HEK293 (cell line): ENCODE data around the gene GMEB2.
A peak's percentile ranks its signal among the peaks of the same experiment; 100 is the strongest.

Experiments
- BCL11A ChIP-seq: fragments of 450-650 bp; formaldehyde crosslinking; IDR thresholded peaks from 2 replicates; pipeline ENCODE4 v1.5.1; 2016; ENCODE audit warnings: low read depth, missing biosample characterization, missing genetic modification characterization
- GLIS1 ChIP-seq: fragments of 450-650 bp; formaldehyde crosslinking; IDR thresholded peaks from 2 replicates; pipeline ENCODE4 v1.5.1; 2016; ENCODE audit warnings: missing biosample characterization, missing genetic modification characterization
- SP7 ChIP-seq: fragments of 450-650 bp; formaldehyde crosslinking; IDR thresholded peaks from 2 replicates; pipeline ENCODE4 v1.5.1; 2016; ENCODE audit warnings: missing biosample characterization, missing genetic modification characterization
- ZBTB20 ChIP-seq: fragments of 450-650 bp; formaldehyde crosslinking; IDR thresholded peaks from 2 replicates; pipeline ENCODE4 v1.5.1; 2016; ENCODE audit warnings: missing biosample characterization, missing genetic modification characterization
- ZEB2 ChIP-seq: fragments of 450-650 bp; formaldehyde crosslinking; IDR thresholded peaks from 2 replicates; pipeline ENCODE4 v1.5.1; 2016; ENCODE audit warnings: missing biosample characterization, missing genetic modification characterization
- ZFP69B ChIP-seq: fragments of 450-650 bp; formaldehyde crosslinking; IDR thresholded peaks from 2 replicates; pipeline ENCODE4 v1.5.1; 2016; ENCODE audit warnings: missing biosample characterization, missing genetic modification characterization
- ZIC2 ChIP-seq: fragments of 450-650 bp; formaldehyde crosslinking; IDR thresholded peaks from 2 replicates; pipeline ENCODE4 v1.5.1; 2016; ENCODE audit warnings: missing biosample characterization, missing genetic modification characterization
- ZNF112 ChIP-seq: fragments of 450-650 bp; formaldehyde crosslinking; IDR thresholded peaks from 2 replicates; pipeline ENCODE4 v1.5.0; 2017; ENCODE audit warnings: missing biosample characterization, missing genetic modification characterization
- ZNF266 ChIP-seq: fragments of 450-650 bp; formaldehyde crosslinking; IDR thresholded peaks from 2 replicates; pipeline ENCODE4 v1.5.1; 2016; ENCODE audit warnings: missing biosample characterization, missing genetic modification characterization, low read depth
- ZNF324 ChIP-seq: fragments of 450-650 bp; formaldehyde crosslinking; IDR thresholded peaks from 2 replicates; pipeline ENCODE4 v1.5.1; 2016; ENCODE audit warnings: missing biosample characterization, missing genetic modification characterization
- ZNF549 ChIP-seq: fragments of 450-650 bp; IDR thresholded peaks from 2 replicates; pipeline ENCODE4 v1.5.1; 2018; ENCODE audit warnings: missing biosample characterization, missing genetic modification characterization, mild to moderate bottlenecking, inconsistent platforms, moderate library complexity
- ZNF600 ChIP-seq: fragments of 450-650 bp; formaldehyde crosslinking; IDR thresholded peaks from 2 replicates; pipeline ENCODE4 v1.5.1; 2016; ENCODE audit warnings: missing biosample characterization, missing genetic modification characterization
- ZNF621 ChIP-seq: fragments of 450-650 bp; formaldehyde crosslinking; IDR thresholded peaks from 2 replicates; pipeline ENCODE4 v1.5.1; 2017; ENCODE audit warnings: missing biosample characterization, missing genetic modification characterization
- ZNF629 ChIP-seq: fragments of 450-650 bp; formaldehyde crosslinking; IDR thresholded peaks from 2 replicates; pipeline ENCODE4 v1.5.1; 2017; ENCODE audit warnings: missing biosample characterization, missing genetic modification characterization
- ZNF654 ChIP-seq: fragments of 450-650 bp; formaldehyde crosslinking; IDR thresholded peaks from 2 replicates; pipeline ENCODE4 v1.5.1; 2016; ENCODE audit warnings: low read depth, missing biosample characterization, missing genetic modification characterization
- ZNF670 ChIP-seq: fragments of 450-650 bp; formaldehyde crosslinking; IDR thresholded peaks from 2 replicates; pipeline ENCODE4 v1.5.1; 2016; ENCODE audit warnings: missing biosample characterization, missing genetic modification characterization, low read depth
- ZNF747 ChIP-seq: fragments of 450-650 bp; formaldehyde crosslinking; IDR thresholded peaks from 2 replicates; pipeline ENCODE4 v1.5.1; 2016; ENCODE audit warnings: missing biosample characterization, missing genetic modification characterization
- TF ChIP-seq, protein P1 (sequence below): fragments of 450-650 bp; formaldehyde crosslinking; IDR thresholded peaks from 2 replicates; pipeline ENCODE4 v1.5.1; 2016; ENCODE audit warnings: missing biosample characterization, missing genetic modification characterization
- TF ChIP-seq, protein P2 (sequence below): fragments of 450-650 bp; formaldehyde crosslinking; IDR thresholded peaks from 2 replicates; pipeline ENCODE4 v1.5.1; 2016; ENCODE audit warnings: missing biosample characterization, missing genetic modification characterization
- TF ChIP-seq, protein P3 (sequence below): fragments of 450-650 bp; IDR thresholded peaks from 2 replicates; pipeline ENCODE4 v1.5.1; 2018; ENCODE audit warnings: missing biosample characterization, mild to moderate bottlenecking, missing genetic modification characterization
- TF ChIP-seq, protein P4 (sequence below): fragments of 450-650 bp; formaldehyde crosslinking; IDR thresholded peaks from 2 replicates; pipeline ENCODE4 v1.5.1; 2017; ENCODE audit warnings: missing biosample characterization, missing genetic modification characterization
- TF ChIP-seq, protein P5 (sequence below): fragments of 450-650 bp; formaldehyde crosslinking; IDR thresholded peaks from 2 replicates; pipeline ENCODE4 v1.5.1; 2016; ENCODE audit warnings: missing biosample characterization, missing genetic modification characterization
- TF ChIP-seq, protein P6 (sequence below): fragments of 450-650 bp; formaldehyde crosslinking; IDR thresholded peaks from 2 replicates; pipeline ENCODE4 v1.5.1; 2016; ENCODE audit warnings: missing biosample characterization, missing genetic modification characterization
- TF ChIP-seq, protein P7 (sequence below): fragments of 450-650 bp; IDR thresholded peaks from 2 replicates; pipeline ENCODE4 v1.5.1; 2018; ENCODE audit warnings: missing biosample characterization, missing genetic modification characterization
- TF ChIP-seq, protein P8 (sequence below): fragments of 450-650 bp; formaldehyde crosslinking; IDR thresholded peaks from 2 replicates; pipeline ENCODE4 v1.5.1; 2017; ENCODE audit warnings: missing biosample characterization, missing genetic modification characterization

The GMEB2 gene

DNA sequence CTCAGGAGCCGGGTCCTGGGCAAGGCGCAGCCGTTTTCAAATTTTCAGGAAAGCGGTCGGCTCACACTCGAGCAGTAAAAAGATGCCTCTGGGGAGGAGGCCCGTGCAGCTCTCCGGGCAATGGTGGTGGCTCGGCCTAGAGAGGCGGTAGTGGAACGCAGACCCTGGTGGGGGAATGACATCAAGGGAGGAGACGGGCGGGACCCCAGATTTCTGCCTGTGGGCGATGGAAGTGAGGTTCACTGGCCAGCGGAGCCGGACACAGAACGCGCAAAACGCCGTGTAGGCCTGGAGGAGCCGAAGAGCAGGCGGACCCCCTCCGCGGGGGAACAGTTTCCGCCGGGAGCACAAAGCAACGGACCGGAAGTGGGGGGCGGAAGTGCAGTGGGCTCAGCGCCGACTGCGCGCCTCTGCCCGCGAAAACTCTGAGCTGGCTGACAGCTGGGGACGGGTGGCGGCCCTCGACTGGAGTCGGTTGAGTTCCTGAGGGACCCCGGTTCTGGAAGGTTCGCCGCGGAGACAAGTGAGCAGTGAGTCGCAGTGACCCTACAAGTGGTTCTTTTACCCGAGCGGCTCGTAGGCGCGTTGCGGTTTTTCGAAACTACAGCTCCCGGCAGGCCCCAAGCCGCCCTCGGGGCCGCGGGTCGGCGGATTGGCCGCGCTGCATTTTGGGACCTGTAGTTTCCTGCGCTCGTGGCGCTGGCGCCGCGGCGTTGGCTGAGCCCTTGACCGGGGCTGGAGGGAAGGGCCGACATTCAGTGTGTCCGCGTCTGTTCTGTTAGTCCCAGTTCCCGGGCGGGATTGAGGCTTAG lies 31.2 kb upstream of the GMEB2 start, which contains the start of gene RTEL1 (continued):
- TF ChIP-seq ZNF621 (tag by site-specific recombination) (no peak), ZEB2 (tag by site-specific recombination) (no peak), ZBTB20 (peak; percentile 99; the same call in 1 of the 2 replicates), ZNF324 (tag by site-specific recombination) (peak; percentile 96), ZNF600 (tag by site-specific recombination) (peak; percentile 78), ZNF747 (tag by site-specific recombination) (no peak), ZNF629 (tag by site-specific recombination) (peak; percentile 88), ZNF266 (no peak), ZNF549 (tag by site-specific recombination) (no peak), BCL11A (tag by site-specific recombination) (peak; percentile 60; the same call in 1 of the 2 replicates), ZIC2 (tag by site-specific recombination) (peak; percentile 27), ZNF112 (tag by site-specific recombination) (no peak), ZFP69B (tag by site-specific recombination) (peak; percentile 91), ZNF670 (tag by site-specific recombination) (no peak), SP7 (tag by site-specific recombination) (peak; percentile 89), ZNF654 (tag by site-specific recombination) (no peak), GLIS1 (tag by site-specific recombination) (peak; percentile 4)
- TF ChIP-seq, protein P1, sequence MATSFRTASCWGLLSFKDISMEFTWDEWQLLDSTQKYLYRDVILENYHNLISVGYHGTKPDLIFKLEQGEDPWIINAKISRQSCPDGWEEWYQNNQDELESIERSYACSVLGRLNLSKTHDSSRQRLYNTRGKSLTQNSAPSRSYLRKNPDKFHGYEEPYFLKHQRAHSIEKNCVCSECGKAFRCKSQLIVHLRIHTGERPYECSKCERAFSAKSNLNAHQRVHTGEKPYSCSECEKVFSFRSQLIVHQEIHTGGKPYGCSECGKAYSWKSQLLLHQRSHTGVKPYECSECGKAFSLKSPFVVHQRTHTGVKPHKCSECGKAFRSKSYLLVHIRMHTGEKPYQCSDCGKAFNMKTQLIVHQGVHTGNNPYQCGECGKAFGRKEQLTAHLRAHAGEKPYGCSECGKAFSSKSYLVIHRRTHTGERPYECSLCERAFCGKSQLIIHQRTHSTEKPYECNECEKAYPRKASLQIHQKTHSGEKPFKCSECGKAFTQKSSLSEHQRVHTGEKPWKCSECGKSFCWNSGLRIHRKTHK (tag by site-specific recombination): no peak
- TF ChIP-seq, protein P2, sequence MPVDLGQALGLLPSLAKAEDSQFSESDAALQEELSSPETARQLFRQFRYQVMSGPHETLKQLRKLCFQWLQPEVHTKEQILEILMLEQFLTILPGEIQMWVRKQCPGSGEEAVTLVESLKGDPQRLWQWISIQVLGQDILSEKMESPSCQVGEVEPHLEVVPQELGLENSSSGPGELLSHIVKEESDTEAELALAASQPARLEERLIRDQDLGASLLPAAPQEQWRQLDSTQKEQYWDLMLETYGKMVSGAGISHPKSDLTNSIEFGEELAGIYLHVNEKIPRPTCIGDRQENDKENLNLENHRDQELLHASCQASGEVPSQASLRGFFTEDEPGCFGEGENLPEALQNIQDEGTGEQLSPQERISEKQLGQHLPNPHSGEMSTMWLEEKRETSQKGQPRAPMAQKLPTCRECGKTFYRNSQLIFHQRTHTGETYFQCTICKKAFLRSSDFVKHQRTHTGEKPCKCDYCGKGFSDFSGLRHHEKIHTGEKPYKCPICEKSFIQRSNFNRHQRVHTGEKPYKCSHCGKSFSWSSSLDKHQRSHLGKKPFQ (tag by site-specific recombination): peak; percentile 72
- TF ChIP-seq, protein P3, sequence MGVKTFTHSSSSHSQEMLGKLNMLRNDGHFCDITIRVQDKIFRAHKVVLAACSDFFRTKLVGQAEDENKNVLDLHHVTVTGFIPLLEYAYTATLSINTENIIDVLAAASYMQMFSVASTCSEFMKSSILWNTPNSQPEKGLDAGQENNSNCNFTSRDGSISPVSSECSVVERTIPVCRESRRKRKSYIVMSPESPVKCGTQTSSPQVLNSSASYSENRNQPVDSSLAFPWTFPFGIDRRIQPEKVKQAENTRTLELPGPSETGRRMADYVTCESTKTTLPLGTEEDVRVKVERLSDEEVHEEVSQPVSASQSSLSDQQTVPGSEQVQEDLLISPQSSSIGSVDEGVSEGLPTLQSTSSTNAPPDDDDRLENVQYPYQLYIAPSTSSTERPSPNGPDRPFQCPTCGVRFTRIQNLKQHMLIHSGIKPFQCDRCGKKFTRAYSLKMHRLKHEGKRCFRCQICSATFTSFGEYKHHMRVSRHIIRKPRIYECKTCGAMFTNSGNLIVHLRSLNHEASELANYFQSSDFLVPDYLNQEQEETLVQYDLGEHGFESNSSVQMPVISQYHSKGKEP (tag by site-specific recombination): peak; percentile 84
- TF ChIP-seq, protein P4, sequence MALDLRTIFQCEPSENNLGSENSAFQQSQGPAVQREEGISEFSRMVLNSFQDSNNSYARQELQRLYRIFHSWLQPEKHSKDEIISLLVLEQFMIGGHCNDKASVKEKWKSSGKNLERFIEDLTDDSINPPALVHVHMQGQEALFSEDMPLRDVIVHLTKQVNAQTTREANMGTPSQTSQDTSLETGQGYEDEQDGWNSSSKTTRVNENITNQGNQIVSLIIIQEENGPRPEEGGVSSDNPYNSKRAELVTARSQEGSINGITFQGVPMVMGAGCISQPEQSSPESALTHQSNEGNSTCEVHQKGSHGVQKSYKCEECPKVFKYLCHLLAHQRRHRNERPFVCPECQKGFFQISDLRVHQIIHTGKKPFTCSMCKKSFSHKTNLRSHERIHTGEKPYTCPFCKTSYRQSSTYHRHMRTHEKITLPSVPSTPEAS: peak; percentile 74
- TF ChIP-seq, protein P5, sequence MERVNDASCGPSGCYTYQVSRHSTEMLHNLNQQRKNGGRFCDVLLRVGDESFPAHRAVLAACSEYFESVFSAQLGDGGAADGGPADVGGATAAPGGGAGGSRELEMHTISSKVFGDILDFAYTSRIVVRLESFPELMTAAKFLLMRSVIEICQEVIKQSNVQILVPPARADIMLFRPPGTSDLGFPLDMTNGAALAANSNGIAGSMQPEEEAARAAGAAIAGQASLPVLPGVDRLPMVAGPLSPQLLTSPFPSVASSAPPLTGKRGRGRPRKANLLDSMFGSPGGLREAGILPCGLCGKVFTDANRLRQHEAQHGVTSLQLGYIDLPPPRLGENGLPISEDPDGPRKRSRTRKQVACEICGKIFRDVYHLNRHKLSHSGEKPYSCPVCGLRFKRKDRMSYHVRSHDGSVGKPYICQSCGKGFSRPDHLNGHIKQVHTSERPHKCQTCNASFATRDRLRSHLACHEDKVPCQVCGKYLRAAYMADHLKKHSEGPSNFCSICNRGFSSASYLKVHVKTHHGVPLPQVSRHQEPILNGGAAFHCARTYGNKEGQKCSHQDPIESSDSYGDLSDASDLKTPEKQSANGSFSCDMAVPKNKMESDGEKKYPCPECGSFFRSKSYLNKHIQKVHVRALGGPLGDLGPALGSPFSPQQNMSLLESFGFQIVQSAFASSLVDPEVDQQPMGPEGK: peak; percentile 72
- TF ChIP-seq, protein P6, sequence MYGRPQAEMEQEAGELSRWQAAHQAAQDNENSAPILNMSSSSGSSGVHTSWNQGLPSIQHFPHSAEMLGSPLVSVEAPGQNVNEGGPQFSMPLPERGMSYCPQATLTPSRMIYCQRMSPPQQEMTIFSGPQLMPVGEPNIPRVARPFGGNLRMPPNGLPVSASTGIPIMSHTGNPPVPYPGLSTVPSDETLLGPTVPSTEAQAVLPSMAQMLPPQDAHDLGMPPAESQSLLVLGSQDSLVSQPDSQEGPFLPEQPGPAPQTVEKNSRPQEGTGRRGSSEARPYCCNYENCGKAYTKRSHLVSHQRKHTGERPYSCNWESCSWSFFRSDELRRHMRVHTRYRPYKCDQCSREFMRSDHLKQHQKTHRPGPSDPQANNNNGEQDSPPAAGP (tag by site-specific recombination): peak; percentile 98
- TF ChIP-seq, protein P7, sequence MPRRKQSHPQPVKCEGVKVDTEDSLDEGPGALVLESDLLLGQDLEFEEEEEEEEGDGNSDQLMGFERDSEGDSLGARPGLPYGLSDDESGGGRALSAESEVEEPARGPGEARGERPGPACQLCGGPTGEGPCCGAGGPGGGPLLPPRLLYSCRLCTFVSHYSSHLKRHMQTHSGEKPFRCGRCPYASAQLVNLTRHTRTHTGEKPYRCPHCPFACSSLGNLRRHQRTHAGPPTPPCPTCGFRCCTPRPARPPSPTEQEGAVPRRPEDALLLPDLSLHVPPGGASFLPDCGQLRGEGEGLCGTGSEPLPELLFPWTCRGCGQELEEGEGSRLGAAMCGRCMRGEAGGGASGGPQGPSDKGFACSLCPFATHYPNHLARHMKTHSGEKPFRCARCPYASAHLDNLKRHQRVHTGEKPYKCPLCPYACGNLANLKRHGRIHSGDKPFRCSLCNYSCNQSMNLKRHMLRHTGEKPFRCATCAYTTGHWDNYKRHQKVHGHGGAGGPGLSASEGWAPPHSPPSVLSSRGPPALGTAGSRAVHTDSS (tag by site-specific recombination): peak; percentile 43; the same call in 1 of the 2 replicates
- TF ChIP-seq, protein P8, sequence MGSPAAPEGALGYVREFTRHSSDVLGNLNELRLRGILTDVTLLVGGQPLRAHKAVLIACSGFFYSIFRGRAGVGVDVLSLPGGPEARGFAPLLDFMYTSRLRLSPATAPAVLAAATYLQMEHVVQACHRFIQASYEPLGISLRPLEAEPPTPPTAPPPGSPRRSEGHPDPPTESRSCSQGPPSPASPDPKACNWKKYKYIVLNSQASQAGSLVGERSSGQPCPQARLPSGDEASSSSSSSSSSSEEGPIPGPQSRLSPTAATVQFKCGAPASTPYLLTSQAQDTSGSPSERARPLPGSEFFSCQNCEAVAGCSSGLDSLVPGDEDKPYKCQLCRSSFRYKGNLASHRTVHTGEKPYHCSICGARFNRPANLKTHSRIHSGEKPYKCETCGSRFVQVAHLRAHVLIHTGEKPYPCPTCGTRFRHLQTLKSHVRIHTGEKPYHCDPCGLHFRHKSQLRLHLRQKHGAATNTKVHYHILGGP (tag by site-specific recombination): peak; percentile 25
